B cell (primary cell): ENCODE measurements around the gene ITSN1.

Experiments used
- EZH2 ChIP-seq: IDR thresholded peaks from 2 replicates; pipeline ENCODE4 v1.6.1; 2012; ENCODE audit warnings: borderline replicate concordance, low read depth, mild to moderate bottlenecking, moderate library complexity, low read length; ENCODE audit not compliant: insufficient read depth, poor library complexity, severe bottlenecking
- TF ChIP-seq, protein P1 (sequence below): fragments of 200-600 bp; IDR thresholded peaks from one replicate; pipeline ENCODE4 v1.8.0; 2022; ENCODE audit warnings: antibody characterized with exemption, mild to moderate bottlenecking

- TF ChIP-seq, protein P1, sequence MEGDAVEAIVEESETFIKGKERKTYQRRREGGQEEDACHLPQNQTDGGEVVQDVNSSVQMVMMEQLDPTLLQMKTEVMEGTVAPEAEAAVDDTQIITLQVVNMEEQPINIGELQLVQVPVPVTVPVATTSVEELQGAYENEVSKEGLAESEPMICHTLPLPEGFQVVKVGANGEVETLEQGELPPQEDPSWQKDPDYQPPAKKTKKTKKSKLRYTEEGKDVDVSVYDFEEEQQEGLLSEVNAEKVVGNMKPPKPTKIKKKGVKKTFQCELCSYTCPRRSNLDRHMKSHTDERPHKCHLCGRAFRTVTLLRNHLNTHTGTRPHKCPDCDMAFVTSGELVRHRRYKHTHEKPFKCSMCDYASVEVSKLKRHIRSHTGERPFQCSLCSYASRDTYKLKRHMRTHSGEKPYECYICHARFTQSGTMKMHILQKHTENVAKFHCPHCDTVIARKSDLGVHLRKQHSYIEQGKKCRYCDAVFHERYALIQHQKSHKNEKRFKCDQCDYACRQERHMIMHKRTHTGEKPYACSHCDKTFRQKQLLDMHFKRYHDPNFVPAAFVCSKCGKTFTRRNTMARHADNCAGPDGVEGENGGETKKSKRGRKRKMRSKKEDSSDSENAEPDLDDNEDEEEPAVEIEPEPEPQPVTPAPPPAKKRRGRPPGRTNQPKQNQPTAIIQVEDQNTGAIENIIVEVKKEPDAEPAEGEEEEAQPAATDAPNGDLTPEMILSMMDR, result no peak
- TF ChIP-seq EZH2, result no peak
Observed at GRCh38 chr21:33932731-33933130, 290.4 kb downstream of the ITSN1 start.
